GM10266 (cell line): ENCODE results near the gene PLA2G4F.

Experiments used
- DNase-seq: peaks from one replicate; pipeline ENCODE4 v3.0.0; 2012; ENCODE audit errors: extremely low spot score
- TF ChIP-seq, protein P1 (sequence below): IDR thresholded peaks from 2 replicates; pipeline ENCODE4 v1.5.1; 2012; ENCODE audit warnings: mild to moderate bottlenecking, low read depth; ENCODE audit not compliant: control insufficient read depth, insufficient read depth; ENCODE audit errors: missing control alignments

PLA2G4F gene

DNA sequence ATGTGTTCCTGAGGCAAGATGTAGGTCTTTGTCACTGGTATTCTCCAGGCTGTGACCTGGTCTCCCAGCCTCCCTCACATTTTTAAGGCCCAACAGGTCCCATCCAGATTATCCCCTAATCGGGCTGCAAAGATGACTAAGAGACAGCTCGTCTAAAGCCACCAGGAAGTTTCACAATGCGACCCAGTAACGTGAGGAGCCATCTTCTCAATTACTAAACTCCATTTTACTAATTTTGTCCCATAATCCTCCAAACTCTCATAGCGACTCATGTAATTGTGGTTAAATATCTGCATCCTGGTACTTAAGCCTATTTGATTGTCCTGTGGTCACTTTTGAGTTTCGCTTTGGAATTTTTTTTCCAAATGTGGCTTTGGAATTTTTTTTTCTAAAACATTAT is 8.7 kb upstream of the PLA2G4F start:
- TF ChIP-seq, protein P1, sequence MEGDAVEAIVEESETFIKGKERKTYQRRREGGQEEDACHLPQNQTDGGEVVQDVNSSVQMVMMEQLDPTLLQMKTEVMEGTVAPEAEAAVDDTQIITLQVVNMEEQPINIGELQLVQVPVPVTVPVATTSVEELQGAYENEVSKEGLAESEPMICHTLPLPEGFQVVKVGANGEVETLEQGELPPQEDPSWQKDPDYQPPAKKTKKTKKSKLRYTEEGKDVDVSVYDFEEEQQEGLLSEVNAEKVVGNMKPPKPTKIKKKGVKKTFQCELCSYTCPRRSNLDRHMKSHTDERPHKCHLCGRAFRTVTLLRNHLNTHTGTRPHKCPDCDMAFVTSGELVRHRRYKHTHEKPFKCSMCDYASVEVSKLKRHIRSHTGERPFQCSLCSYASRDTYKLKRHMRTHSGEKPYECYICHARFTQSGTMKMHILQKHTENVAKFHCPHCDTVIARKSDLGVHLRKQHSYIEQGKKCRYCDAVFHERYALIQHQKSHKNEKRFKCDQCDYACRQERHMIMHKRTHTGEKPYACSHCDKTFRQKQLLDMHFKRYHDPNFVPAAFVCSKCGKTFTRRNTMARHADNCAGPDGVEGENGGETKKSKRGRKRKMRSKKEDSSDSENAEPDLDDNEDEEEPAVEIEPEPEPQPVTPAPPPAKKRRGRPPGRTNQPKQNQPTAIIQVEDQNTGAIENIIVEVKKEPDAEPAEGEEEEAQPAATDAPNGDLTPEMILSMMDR, result no peak
- DNase-seq, result no peak

DNA sequence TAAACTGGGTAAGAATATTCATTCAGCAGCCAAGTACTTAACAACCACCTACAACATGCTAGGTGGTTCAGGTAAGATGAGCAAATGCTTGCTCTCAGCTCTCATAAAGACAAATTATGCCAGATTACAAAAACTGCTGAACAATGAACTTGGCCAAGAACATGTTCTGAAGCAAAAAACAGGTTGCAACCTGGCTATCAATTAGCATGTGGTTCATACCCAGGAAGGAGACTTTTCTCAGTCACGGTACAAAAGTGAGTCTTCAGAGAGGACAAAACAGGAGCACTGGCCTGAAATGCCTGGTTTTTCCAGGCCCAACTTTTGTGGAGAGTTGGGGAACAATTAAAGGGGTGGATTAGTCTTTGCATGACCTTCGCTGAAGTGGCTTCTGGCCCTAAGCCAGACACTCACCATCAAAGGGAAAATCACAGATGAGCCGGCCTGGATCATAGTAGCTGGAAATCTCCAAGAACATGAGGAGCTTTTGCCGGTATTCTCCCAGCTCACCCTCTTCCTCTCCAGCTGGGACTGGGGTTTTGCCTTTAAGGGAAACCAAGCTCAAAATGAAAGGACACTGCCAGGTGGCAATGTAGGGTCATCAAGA is 7.6 kb upstream of the PLA2G4F start:
- TF ChIP-seq, protein P1, result no peak
- DNase-seq, result no peak

DNA sequence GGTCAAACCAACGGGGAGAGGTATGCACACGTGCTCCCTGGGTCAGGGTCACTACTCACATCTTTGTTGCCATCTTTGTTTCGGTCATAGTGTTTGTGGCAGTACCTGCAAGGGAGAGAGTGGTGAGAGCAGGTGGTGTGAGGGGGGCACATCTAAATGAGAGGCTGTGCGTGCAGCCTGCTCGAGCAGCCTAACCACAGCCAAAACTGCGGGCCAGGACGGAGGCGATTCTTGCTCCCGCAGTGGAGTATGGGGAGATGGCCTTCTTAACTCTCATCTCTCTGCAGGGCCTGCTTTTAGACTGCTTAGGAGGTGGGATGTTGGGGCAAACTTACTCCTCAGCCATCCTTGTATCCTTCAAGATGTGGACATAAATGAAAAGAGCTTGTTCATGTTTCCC is 6.9 kb upstream of the PLA2G4F start:
- no peak for DNase-seq
- TF ChIP-seq, protein P1, result no peak

DNA sequence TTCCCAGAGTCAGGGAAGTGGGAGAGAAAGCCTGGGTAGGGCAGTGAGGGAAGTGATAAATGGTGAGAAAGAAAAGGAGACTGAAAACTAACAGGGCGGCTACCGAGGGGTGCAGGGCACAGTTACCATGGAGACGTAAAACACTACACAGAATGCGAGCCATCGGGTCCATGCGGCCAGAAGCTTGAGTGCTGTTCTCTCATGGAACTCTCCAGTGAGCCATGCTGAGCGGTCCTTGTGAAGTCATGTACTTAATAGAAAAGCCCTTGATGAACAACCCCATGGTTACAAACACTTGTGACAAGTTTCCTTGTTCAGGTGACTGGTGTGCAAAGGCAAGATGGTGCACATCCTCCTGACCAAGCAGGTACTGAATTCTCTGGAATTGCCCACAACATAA is 3.7 kb upstream of the PLA2G4F start:
- TF ChIP-seq, protein P1, result no peak
- DNase-seq, result no peak

DNA sequence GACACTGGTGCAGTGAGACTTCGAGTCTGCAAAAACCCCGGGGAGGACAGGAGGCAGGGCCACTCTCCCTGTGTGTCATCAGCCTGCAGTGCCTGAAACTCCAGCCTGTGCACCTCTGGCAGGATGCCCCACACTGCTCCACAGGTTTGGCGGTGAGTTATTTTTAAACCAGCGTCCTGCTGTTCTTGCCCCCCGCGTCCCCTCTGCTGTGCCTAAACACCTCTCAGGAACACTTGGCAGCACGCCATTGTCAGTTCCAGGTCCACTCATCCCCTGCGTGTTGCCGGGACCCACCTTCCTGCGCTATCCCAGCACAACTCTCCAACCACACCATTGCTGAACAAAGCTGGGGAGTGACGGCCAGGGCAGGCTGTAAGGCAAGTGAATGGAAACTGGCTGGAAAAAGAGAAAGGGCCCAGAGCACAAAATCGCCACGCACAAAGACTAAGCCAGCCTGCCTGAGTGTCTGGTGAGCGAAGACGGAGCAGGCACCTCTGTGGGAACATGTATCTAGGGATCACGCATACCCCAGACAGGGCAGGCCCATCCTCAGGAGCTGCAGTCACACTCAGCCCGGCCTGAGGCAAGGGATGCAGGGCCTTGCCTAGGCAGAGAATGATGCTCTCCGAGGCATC is 3.1 kb upstream of the PLA2G4F start:
- no peak for DNase-seq
- TF ChIP-seq, protein P1, result no peak

DNA sequence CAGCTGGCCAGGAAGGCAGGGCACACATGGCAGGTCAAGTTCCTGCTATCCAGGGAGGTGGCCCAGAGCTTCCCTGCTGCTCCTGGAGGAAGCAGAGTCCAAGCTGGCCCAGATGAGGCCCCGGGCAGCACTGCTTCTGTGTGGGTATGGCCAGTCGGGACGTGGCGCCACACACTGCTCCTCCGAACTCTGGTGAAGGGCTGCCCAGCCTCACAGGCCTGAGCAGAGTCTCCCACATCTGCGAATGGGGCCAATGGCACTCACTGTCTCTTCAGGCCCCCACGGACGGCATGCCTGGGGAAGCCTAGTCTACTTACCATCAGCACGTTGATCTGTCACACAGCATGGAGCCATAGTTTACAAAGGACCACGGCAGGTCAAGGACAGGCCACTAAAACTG is 2.5 kb upstream of the PLA2G4F start:
- TF ChIP-seq, protein P1, result no peak
- no peak for DNase-seq

DNA sequence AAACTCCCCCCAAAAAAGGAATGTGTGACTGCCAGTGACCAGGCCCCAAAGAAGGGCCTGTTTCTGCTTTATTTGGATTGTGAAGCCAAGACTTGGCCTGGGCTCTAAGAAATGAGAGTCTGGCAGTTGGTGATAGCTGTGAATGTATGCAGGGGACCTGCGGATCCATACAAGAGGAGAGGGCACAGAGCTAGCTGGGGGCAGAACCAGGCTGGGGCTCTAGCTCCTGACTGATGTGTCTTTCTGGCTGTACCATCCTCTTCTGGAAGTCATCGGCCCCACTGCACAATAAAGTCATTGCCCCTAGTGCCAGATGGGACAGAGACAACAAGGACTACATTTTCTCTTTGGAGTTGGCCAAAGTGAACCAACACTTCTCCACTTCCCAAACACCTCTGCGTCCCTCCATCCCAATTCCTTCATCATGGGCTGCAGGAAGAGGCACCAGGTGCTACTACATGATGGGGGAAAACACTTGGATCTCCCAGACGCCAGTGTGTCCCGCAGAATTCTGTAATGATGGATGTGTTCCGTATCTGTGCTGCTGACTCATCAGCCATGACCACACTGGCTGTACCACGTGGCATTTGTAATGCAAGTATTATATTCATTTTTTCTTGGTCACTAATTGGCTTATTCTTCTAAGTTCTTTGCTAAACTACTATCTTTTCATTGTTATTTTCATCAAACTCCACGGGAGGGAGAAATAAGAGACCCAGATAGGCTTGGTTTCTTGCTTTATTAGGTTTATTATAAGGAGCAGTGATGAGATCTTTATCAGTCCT is 1.7 kb upstream of the PLA2G4F start:
- DNase-seq, result no peak
- TF ChIP-seq, protein P1, result no peak
